CD4-positive, alpha-beta T cell treated with Interleukin-6 for 4 hours (primary cell): ENCODE results near the gene RECQL5.
"Not testable (repeated sequence)": the region's sequence is repeated elsewhere in the genome, so short reads cannot be mapped to it uniquely, and the experiment has no call there.

Experiments
- DNase-seq: peaks from one replicate; pipeline ENCODE4 v3.0.0-alpha.2; 2020; ENCODE audit warnings: mixed read lengths

The RECQL5 gene

DNA sequence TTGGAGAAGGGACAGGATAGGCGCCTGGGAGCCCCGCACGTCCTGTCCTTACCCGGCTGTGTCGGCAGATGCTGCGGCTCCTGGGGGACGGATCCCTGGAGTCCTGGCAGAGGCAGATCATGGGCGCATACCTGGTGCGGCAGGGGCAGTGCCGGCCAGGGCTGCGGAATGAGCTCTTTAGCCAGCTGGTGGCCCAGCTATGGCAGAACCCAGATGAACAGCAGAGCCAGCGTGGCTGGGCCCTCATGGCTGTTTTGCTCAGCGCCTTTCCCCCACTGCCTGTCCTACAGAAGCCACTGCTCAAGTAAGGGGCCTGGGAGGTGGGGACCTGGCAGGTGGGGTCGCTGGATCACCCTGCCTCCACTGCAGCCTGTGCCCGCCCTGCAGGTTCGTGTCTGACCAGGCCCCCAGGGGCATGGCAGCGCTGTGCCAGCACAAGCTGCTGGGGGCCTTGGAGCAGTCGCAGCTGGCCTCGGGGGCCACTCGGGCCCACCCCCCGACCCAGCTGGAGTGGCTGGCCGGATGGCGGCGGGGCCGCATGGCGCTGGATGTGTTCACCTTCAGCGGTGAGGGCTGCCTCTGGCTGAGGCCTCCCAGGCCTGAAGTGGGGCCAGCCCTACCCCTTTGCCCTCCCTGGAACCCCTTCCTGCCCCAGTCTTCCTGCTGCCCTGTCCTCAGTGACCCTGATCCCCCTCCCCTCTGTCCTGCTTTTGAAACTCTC, 53.9 kb downstream of the RECQL5 start:
- DNase-seq, result no peak

GRCh38 chr17:75611851-75612429, 55.0 kb downstream of the RECQL5 start:
- DNase-seq, result no peak

DNA sequence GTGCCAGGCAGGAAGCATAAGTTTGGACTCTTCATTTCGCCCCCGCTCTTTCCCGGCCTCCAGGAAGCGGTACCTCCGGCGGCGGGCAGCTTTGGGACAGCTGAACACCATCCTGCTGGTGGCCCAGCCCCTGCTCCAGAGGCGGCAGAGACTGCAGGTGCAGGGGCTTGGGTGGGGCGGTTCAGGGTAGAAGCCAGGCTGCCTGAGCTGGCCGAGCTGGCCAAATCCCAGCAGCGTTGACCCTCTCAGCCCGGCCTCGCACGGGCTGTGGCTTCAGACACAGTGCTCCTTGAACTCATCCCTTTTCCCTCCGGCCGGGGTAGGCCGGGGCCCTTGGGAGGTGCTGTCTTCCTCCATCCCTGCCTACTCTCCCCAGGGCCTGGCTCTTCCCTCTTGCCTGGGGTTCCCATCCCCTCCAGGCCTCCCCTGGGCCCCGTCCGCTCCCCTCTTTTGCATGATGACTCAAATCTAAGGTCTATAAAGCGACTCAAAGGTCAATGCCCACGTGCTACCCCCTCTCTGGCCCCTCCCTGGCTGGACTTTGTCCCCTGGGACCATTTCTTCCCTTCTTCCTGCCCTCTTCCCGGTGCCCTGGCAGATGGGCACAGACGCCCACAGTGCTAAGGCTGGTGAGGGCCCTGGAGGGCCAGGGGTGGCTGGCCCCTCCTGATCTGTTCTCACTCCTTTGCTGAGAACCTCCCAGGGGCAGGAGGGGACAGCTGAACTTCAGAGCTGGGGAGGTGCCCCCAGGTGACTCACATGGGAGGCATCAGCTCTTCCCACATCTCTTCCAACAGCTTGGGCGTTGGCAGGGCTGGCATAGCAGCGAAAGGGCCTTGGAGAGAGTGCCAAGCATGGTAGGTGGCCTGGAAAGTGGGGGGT, 56.6 kb downstream of the RECQL5 start:
- no peak for DNase-seq

DNA sequence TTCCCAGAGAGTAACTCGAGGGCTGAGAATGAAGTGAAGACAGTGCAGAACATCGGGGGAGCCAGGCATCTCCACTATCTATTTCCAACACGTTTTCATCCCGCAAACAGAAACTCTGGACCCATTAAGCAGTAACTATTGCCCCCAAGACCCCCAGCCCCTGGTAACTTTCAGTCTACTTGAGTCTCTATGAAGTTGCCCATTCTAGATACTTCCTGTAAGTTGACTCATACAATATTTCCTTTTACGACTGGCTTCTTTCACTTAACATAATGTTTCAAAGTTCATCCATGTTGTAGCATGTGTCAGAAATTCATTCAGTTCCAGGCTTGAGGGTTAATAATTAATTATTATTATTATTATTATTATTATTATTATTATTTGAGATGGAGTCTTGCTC, 59.9 kb downstream of the RECQL5 start:
- DNase-seq, result no peak

DNA sequence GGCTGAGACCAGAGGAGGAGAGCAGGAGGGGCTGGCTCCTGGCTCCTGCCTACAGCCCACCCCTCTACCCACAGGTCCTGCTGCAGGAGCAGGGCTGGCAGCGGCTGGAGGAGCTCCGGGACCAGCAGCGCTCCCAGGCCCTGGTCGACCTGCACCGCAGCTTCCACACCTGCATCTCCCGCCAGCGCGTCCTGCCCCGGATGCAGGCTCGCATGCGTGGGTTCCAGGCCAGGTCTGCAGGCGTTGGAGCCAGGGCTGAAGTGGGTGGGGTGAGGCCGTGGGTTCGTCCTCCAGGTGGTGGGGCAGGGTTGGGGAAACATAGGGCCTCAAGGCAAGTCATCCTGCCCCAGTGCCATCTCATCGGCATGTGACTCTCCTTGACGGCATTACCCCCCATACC, 61.2 kb downstream of the RECQL5 start:
- no peak for DNase-seq

- no peak for DNase-seq
These were observed 62.8 kb downstream of the RECQL5 start for GRCh38 chr17:75604034-75604695.

DNA sequence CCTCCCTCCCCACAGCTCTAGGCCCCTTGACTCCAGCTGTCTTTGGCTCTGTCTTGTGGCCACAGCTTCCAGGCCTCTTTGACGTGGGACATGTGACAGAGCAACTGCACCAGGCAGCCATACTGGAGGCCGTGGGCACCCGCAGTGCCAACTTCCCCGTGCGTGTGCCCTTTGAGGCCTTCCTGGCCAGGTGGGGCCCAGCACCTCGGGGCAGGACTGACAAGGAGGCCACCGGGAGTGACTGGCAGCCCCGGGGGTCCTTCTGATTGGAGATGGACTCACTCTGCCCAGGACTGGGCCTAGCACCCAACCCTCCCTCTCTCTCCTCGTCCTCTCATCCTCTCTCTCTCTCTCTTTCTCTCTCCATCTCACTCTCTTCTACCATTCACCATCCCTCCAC, 63.8 kb downstream of the RECQL5 start:
- DNase-seq, result no peak

GRCh38 chr17:75602644-75603043, 64.3 kb downstream of the RECQL5 start:
- DNase-seq, result no peak

- peak; percentile 63 for DNase-seq
These were observed 65.6 kb downstream of the RECQL5 start for GRCh38 chr17:75601057-75601987.

DNA sequence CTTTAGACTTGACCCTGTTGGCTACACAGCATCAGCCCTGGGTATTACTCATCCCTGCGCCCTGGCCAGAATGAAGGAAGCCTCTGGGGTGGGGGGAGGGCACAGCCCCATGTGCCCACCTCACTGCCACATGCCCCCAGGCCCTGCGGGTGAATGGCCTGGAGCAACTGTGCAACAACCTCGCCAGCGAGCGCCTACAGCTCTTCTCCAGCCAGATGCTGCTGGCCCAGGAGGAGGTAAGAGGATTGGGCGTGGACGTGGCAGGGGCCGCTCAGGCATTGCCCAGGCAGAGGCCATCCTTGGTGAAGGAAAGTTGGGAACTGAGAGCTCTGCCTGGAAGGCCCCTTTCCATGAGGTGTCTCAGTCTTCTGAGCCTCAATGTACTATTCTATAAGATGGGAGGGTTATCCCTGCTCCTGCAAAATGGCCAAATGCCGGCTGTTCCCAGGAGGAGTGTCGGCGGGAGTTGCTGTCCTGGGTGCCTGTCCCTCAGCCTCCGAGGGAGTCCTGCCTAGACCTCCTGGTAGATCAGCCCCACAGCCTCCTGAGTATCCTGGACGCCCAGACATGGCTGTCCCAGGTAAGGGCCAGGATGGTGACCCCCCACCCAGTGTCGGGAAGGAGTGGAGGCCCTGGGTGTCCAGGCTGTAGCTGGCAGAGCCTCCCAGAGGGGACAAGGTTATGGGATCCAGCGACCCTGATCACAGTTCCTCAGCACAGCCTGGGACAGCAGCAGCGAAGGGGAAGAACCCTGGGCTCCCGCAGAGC, 70.5 kb downstream of the RECQL5 start:
- no peak for DNase-seq

DNA sequence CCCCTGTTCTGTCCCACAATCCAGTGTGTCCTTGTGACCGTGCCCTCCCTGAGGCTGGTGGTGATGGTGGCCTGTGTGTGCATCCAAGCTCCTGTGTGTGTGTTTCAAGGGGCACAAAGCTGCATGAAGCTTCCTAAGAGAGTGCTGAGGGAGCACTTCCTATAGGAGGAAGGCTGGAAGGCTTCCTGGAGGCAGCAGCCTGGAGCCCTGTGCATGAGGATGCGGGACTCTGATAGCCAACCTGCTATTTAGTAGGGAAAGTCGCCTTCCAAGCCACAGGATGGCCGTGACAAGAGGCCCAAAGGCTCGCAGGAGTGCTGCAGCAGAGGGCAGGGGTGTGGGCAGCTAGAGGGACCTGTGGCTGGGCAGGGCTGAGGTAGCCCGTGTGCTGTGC, 71.0 kb downstream of the RECQL5 start:
- DNase-seq, result no peak

GRCh38 chr17:75595284-75595919, 71.6 kb downstream of the RECQL5 start:
- DNase-seq, result no peak

DNA sequence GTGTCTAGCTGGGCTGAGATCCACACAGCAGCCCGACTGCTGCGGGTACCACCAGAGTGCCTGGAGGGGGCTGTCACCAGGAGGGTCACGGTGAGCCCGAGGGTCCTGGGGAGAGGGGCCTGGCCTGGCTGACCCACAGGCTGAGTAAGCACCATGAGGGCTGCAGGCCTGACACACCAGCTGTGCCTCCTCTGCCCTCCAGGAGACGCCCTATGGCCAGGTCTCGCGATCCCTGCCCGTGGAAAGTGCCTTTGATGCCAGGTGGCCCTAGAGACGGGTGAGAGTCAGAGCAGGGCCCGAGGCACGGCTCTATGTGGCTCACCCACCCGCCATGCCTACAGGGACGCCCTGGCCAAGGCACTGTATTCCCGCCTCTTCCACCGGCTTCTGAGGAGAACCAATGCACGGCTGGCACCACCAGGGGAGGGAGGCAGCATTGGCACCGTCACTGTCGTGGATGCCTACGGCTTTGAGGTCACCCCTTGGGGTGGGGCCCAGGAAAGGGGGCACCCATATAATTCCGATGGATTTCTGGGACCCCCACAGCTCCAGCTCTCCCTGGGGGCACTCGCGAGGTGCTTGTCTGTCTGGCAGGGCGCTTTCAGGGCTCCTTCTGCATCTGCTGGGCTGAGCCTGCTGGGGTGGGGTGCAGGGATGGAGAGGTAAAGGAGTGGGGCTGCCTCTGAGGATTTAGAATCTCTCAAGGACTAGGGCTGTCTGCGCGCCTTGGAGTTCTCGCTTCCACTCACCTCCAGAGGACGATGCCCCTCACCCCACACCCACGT, 72.3 kb downstream of the RECQL5 start:
- no peak for DNase-seq

DNA sequence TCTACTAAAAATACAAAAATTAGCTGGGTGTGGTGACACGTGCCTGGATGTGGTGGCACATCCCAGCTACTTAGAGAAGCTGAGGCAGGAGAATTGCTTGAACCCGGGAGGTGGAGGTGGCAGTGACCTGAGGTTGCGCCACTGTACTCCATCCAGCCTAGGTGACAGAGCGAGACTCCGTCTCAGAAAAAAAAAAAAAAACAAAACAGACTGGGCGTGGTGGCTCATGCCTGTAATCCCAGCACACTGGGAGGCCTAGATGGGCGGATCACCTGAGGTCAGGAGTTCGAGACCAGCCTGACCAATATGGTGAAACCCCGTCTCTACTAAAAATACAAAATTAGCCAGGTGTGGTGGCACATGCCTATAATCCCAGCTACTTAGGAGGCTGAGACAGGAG, 73.5 kb downstream of the RECQL5 start:
- DNase-seq, result not testable (repeated sequence)

GRCh38 chr17:75592348-75593020, 74.5 kb downstream of the RECQL5 start:
- DNase-seq, result no peak

DNA sequence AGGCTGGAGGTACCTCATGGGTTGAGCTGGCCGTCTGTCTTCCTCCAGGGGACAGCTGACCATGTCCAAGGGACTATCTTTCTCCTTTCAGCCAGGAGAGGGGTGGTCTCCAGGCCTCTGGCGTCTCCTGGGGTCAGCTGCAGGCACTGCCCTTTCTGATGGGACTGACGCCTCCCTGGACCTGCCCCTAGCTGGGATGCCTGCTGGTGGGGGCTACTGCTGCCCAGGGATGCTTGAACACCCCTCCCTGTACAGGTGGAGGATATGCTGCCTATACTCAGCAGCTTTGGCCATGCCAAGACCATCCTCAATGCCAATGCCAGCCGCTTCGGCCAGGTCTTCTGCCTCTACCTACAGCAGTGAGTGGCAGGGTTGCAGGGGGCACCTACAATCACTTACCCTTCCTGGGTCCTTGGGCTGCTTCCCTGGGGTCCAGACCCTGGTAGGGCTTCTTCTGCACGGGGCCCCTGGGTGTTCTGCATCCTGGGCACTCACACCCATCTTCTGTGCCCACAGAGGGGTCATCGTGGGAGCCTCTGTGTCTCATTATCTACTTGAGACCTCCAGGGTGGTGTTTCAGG, 75.1 kb downstream of the RECQL5 start:
- DNase-seq, result no peak

DNA sequence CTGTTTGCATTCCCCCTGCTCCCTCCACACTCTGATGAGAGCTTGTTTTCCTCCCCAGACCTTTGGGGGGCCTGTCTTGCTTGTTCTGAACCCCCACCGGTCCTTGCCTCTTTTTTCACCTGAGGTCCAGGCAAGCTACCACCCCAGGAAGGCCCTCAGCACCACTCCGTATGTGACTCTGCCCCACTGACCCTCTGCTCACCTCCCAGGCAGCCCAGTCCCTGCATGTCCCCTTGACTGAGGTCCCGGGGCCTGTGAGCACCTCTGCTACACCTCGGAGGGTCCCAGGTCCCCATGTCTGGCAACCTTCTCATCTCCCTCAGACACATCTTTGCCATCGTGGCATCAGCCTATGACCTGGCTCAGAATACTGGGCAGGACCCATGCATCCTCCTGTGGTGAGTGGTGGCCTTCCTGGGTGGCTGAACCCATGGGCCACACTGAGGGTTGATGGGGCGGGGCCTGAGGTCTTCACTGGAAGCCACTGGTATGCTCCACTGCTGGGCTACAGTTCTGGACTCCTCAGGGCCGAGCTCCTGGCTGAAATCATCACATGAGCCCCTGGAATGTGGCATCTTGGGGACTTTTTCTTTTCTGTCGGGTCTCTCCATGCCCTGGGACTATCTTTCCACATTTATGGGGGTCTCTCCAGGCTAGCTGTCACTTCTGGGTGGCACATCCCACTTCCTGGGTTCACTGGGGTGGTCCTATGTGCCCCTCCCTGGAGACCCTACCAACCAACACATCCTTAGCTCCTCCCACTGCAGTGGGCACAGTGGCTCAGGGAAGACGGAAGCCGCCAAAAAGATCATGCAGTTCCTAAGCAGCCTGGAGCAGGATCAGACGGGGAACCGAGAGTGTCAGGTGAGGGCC, 75.9 kb downstream of the RECQL5 start:
- DNase-seq, result no peak

DNA sequence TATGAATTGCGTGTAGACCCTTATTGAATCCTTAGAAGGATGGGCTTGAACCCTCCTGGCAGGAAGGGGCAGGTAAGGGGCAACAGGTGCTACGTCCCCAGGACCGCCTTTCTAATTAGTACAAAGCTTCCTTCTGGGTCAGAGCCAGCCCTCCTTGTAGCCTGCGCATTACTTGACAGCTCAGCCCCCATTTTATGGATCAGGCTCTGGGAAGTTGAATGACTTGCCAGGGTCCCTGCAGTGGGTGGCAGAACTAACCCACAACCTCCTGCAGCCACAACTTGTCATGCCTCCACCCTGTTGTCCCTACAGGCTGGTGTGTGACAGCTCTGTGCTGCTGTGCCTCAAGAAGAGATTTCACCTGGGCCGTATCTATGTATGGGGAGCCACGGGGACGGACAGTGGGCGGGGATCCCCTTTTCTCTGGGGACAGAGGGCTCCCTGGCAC, 76.6 kb downstream of the RECQL5 start:
- no peak for DNase-seq
